HepG2 (cell line): Measurements from ENCODE around the gene TUFM. TPM values are rescaled to one million over a fixed set of nuclear protein-coding genes. Genes with fewer than 3 reads are reported as not detected.

ENCODE experiments used
- ATF1 ChIP-seq: IDR thresholded peaks from 2 replicates; pipeline ENCODE4 v1.6.1; 2016; ENCODE audit warnings: mild to moderate bottlenecking, control low read depth
- CAMTA2 ChIP-seq: sonication (generic); formaldehyde crosslinking; IDR thresholded peaks from 2 replicates; pipeline ENCODE4 v1.4.0; 2020; ENCODE audit warnings: mild to moderate bottlenecking, missing genetic modification reagents, borderline replicate concordance
- DRAP1 ChIP-seq: IDR thresholded peaks from 2 replicates; pipeline ENCODE4 v1.6.1; 2016; ENCODE audit warnings: missing genetic modification reagents, missing compliant biosample characterization
- ETV6 ChIP-seq: sonication (generic); formaldehyde crosslinking; conservative IDR thresholded peaks from 2 replicates; pipeline ENCODE4 v1.4.0; 2020; ENCODE audit warnings: missing genetic modification reagents
- KDM4B ChIP-seq: sonication (generic); formaldehyde crosslinking; IDR thresholded peaks from 2 replicates; pipeline ENCODE4 v1.4.0; 2020; ENCODE audit warnings: missing genetic modification reagents
- MIER3 ChIP-seq: IDR thresholded peaks from 2 replicates; pipeline ENCODE4 v1.6.1; 2016; ENCODE audit warnings: missing compliant biosample characterization, borderline replicate concordance
- MTF1 ChIP-seq: sonication (generic); formaldehyde crosslinking; IDR thresholded peaks from 2 replicates; pipeline ENCODE4 v1.5.0; 2020; ENCODE audit warnings: missing genetic modification reagents
- MYPOP ChIP-seq: sonication (generic); formaldehyde crosslinking; IDR thresholded peaks from 2 replicates; pipeline ENCODE4 v1.8.1; 2023; ENCODE audit warnings: mild to moderate bottlenecking, moderate library complexity, missing genetic modification reagents
- NFYB ChIP-seq: sonication (generic); formaldehyde crosslinking; IDR thresholded peaks from 2 replicates; pipeline ENCODE4 v1.4.0; 2020; ENCODE audit warnings: missing genetic modification reagents
- RELA ChIP-seq: sonication (generic); formaldehyde crosslinking; IDR thresholded peaks from 2 replicates; pipeline ENCODE4 v1.4.0; 2020; ENCODE audit warnings: missing genetic modification reagents
- RFX5 ChIP-seq: IDR thresholded peaks from 2 replicates; pipeline ENCODE4 v1.6.1; 2011; ENCODE audit warnings: low read depth, low read length, improper control_type of control experiment
- TBP ChIP-seq: sonication (generic); formaldehyde crosslinking; IDR thresholded peaks from 2 replicates; pipeline ENCODE4 v1.5.0; 2020; ENCODE audit warnings: missing genetic modification reagents
- ZBTB37 ChIP-seq: sonication (generic); formaldehyde crosslinking; IDR thresholded peaks from 2 replicates; pipeline ENCODE4 v1.4.0; 2020; ENCODE audit warnings: mild to moderate bottlenecking, missing genetic modification reagents
- ZFP90 ChIP-seq: sonication (generic); formaldehyde crosslinking; IDR thresholded peaks from 2 replicates; pipeline ENCODE4 v1.8.0; 2022; ENCODE audit warnings: missing genetic modification reagents, mild to moderate bottlenecking, inconsistent platforms, borderline replicate concordance
- ZMYM3 ChIP-seq: sonication (generic); formaldehyde crosslinking; IDR thresholded peaks from 2 replicates; pipeline ENCODE4 v1.5.1; 2020; ENCODE audit warnings: mild to moderate bottlenecking, missing genetic modification reagents
- ZNF20 ChIP-seq: sonication (generic); formaldehyde crosslinking; IDR thresholded peaks from 2 replicates; pipeline ENCODE4 v1.4.0; 2020; ENCODE audit warnings: mild to moderate bottlenecking, moderate library complexity, missing genetic modification reagents
- ZNF253 ChIP-seq: sonication (generic); formaldehyde crosslinking; IDR thresholded peaks from 2 replicates; pipeline ENCODE4 v1.8.0; 2022; ENCODE audit warnings: mild to moderate bottlenecking, missing genetic modification reagents, borderline replicate concordance
- ZNF296 ChIP-seq: sonication (generic); formaldehyde crosslinking; conservative IDR thresholded peaks from 2 replicates; pipeline ENCODE4 v1.5.0; 2020; ENCODE audit warnings: mild to moderate bottlenecking, missing genetic modification reagents
- ZNF615 ChIP-seq: sonication (generic); formaldehyde crosslinking; IDR thresholded peaks from 2 replicates; pipeline ENCODE4 v1.5.0; 2020; ENCODE audit warnings: mild to moderate bottlenecking, missing genetic modification reagents, borderline replicate concordance
- ZNF724P ChIP-seq: sonication (generic); formaldehyde crosslinking; IDR thresholded peaks from 2 replicates; pipeline ENCODE4 v1.8.0; 2022; ENCODE audit warnings: missing genetic modification reagents, borderline replicate concordance
- ZNF850 ChIP-seq: sonication (generic); formaldehyde crosslinking; conservative IDR thresholded peaks from 2 replicates; pipeline ENCODE4 v1.9.0; 2021; ENCODE audit warnings: mild to moderate bottlenecking, missing genetic modification reagents
- ZNF878 ChIP-seq: sonication (generic); formaldehyde crosslinking; IDR thresholded peaks from 2 replicates; pipeline ENCODE4 v1.8.1; 2023; ENCODE audit warnings: mild to moderate bottlenecking, missing genetic modification reagents, moderate library complexity
- ZSCAN20 ChIP-seq: sonication (generic); formaldehyde crosslinking; IDR thresholded peaks from 2 replicates; pipeline ENCODE4 v1.4.0; 2020; ENCODE audit warnings: missing genetic modification reagents, mild to moderate bottlenecking, borderline replicate concordance
- polyA plus RNA-seq, 8 experiments: library from polyadenylated mRNA; depleted of rRNA in 3 of 8; stranded (reverse) in 7 of 8; unstranded in 1 of 8; fragments of >200 nt; fragmentation: Illumina TruSeq in 4 of 8; extraction: Trizol in 4 of 8; gene quantifications; 2 replicates each; pipeline versions ENCODE4 v1.2.1 to v1.2.3, GENCODE V29; 2011 to 2016; ENCODE audit warnings: low read depth in 4 of 8, missing spikeins in 1 of 8, mixed read lengths in 1 of 8; ENCODE audit not compliant: insufficient read depth in 1 of 8
- total RNA-seq, 5 experiments: library from RNA; depleted of rRNA; stranded (reverse); fragments of >200 nt; fragmentation: Illumina TruSeq; extraction: Trizol; gene quantifications; 2 replicates each; pipeline ENCODE4 v1.2.3, GENCODE V29; 2016; ENCODE audit warnings: low read depth in 1 of 5
- TF ChIP-seq, protein P1 (sequence below): sonication (generic); formaldehyde crosslinking; IDR thresholded peaks from 2 replicates; pipeline ENCODE4 v1.4.0; 2020; ENCODE audit warnings: missing genetic modification reagents
- TF ChIP-seq, protein P2 (sequence below): sonication (generic); formaldehyde crosslinking; IDR thresholded peaks from 2 replicates; pipeline ENCODE4 v1.9.0; 2022; ENCODE audit warnings: missing genetic modification reagents, mild to moderate bottlenecking, borderline replicate concordance

The TUFM gene
- total and polyA plus RNA-seq, 2 of the 13 experiments (the other 11 are each of a cell fraction or from before 2014, with no cell fraction given): 206 to 298 TPM

DNA sequence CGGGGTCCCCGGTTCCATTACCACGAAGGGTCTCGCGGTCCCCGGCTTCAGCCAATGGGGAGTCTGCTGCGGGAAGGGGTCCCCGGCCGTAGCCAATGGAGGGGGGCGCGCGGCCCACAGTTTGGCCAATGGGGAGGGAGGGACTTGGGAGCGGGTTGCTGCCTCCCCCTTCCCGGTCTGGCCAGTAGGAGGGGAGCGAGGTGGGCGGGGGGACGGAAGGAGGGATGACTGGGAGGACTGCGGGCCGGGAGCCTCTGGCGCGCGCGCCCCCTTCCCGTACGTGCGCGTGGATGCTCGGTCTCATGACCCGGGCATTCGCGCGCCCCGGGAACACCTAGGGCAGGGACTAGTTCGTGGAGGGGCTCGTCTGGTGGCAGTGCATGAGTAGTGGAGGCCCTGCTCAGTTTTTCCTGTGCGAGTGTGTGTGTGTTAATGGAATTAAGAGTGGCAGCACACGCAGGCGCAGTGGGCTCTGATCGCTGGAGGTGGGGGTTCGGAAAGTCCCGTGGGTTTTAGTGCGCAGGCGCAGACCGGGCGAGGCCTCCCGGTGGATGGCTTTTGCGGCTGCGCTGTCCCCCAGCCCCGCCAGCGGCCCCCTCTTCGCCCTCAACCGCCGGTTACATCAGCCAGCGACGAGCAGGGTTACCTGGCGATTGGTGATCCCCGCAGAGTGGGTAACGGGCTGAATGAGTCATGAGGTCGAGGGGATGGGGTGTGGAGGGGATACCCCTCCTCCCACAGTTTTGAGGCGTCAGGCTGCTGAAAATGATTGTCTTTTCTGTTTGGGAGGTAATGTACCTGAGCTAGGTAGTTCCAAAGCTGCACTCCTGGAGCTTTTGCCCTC lies 22.1 kb downstream of the TUFM start (continued):
- TF ChIP-seq, protein P1, sequence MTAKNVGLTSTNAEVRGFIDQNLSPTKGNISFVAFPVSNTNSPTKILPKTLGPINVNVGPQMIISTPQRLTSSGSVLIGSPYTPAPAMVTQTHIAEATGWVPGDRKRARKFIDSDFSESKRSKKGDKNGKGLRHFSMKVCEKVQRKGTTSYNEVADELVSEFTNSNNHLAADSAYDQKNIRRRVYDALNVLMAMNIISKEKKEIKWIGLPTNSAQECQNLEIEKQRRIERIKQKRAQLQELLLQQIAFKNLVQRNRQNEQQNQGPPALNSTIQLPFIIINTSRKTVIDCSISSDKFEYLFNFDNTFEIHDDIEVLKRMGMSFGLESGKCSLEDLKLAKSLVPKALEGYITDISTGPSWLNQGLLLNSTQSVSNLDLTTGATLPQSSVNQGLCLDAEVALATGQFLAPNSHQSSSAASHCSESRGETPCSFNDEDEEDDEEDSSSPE (CRISPR knock-in tag): peak; percentile 83
- TF ChIP-seq ETV6 (peak; percentile 48; the same call in 1 of the 2 replicates), ZFP90 (CRISPR knock-in tag) (0 out of 2 replicates have a peak, but pooled peaks have one; percentile 67), TBP (CRISPR knock-in tag) (0 out of 2 replicates have a peak, but pooled peaks have one; percentile 88), MYPOP (peak; percentile 37; the same call in 1 of the 2 replicates), MIER3 (peak; percentile 53; the same call in 1 of the 2 replicates), ZNF296 (CRISPR knock-in tag) (no peak), ZNF253 (0 out of 2 replicates have a peak, but pooled peaks have one; percentile 67), ZNF615 (CRISPR knock-in tag) (no peak), RELA (CRISPR knock-in tag) (no peak), CAMTA2 (CRISPR knock-in tag) (no peak), ZNF850 (CRISPR knock-in tag) (no peak), ZSCAN20 (CRISPR knock-in tag) (peak; percentile 72; the same call in 1 of the 2 replicates), KDM4B (no peak), DRAP1 (CRISPR knock-in tag) (peak; percentile 71), ZBTB37 (CRISPR knock-in tag) (no peak), ZNF20 (CRISPR knock-in tag) (no peak), ZNF724P (no peak), MTF1 (CRISPR knock-in tag) (no peak), RFX5 (peak; percentile 86), ZMYM3 (CRISPR knock-in tag) (peak; percentile 7; the same call in 1 of the 2 replicates), ATF1 (no peak), NFYB (CRISPR knock-in tag) (peak; percentile 91), ZNF878 (CRISPR knock-in tag) (peak; percentile 82; the same call in 1 of the 2 replicates)
- TF ChIP-seq, protein P2, sequence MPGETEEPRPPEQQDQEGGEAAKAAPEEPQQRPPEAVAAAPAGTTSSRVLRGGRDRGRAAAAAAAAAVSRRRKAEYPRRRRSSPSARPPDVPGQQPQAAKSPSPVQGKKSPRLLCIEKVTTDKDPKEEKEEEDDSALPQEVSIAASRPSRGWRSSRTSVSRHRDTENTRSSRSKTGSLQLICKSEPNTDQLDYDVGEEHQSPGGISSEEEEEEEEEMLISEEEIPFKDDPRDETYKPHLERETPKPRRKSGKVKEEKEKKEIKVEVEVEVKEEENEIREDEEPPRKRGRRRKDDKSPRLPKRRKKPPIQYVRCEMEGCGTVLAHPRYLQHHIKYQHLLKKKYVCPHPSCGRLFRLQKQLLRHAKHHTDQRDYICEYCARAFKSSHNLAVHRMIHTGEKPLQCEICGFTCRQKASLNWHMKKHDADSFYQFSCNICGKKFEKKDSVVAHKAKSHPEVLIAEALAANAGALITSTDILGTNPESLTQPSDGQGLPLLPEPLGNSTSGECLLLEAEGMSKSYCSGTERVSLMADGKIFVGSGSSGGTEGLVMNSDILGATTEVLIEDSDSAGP: peak; percentile 85
